PC-9 (cell line): ENCODE results near the gene CDK13. TPM values are rescaled to one million over a fixed set of nuclear protein-coding genes. Genes with fewer than 3 reads are reported as not detected.

Experiments
- BruUV-seq: library from RNA; stranded (reverse); fragments of 400-500 nt; replicated peaks from 2 replicates; lab custom pipeline; 2021; lab: Mats Ljungman, UMichigan
- CTCF ChIA-PET: fragments of 300-600 bp; sonication (Branson Sonifier 250); formaldehyde crosslinking; loops from one replicate; lab custom pipeline; 2022; ENCODE audit warnings: antibody characterized with exemption; lab: Charles Lee
- POLR2A ChIA-PET: fragments of 300-600 bp; sonication (Branson Sonifier 250); formaldehyde crosslinking; loops from one replicate; lab custom pipeline; 2022; ENCODE audit warnings: antibody characterized with exemption; ENCODE audit not compliant: unreplicated experiment; lab: Charles Lee
- DNase-seq, 2 experiments: peaks; one replicate each; pipeline versions ENCODE4 v3.0.0 to v3.0.0-alpha.2; 2015 to 2022; ENCODE audit warnings: mixed read lengths in 1 of 2
- H2AFZ ChIP-seq: fragments of 200-600 bp; sonication (generic); 2 replicates; pipeline ENCODE4 v1.8.1; 2017; ENCODE audit warnings: antibody characterized with exemption
- H3F3A ChIP-seq: fragments of 200-600 bp; sonication (generic); 2 replicates; pipeline ENCODE4 v1.8.1; 2017; ENCODE audit warnings: antibody characterized with exemption, mild to moderate bottlenecking, low read depth; ENCODE audit not compliant: insufficient read depth
- H3K27ac ChIP-seq: fragments of 200-600 bp; sonication (generic); 2 replicates; pipeline ENCODE4 v1.6.1; 2016; ENCODE audit warnings: mixed run types
- H3K27me3 ChIP-seq: fragments of 200-600 bp; sonication (generic); 2 replicates; pipeline ENCODE4 v1.6.1; 2016; ENCODE audit warnings: low read depth, mixed run types; ENCODE audit not compliant: insufficient read depth
- H3K36me3 ChIP-seq: fragments of 200-600 bp; sonication (generic); 2 replicates; pipeline ENCODE4 v1.6.1; 2016; ENCODE audit warnings: low read depth, mixed run types
- H3K4me1 ChIP-seq: fragments of 200-600 bp; sonication (generic); replicated peaks from 2 replicates; pipeline ENCODE4 v1.6.1; 2016; ENCODE audit warnings: mixed run types; ENCODE audit not compliant: insufficient read depth
- H3K4me2 ChIP-seq: fragments of 200-600 bp; sonication (generic); 2 replicates; pipeline ENCODE4 v1.6.1; 2017; ENCODE audit warnings: mixed run types
- H3K4me3 ChIP-seq: fragments of 200-600 bp; sonication (generic); 2 replicates; pipeline ENCODE4 v1.6.1; 2016; ENCODE audit warnings: mixed run types
- H3K79me2 ChIP-seq: fragments of 200-600 bp; sonication (generic); 2 replicates; pipeline ENCODE4 v1.6.1; 2017; ENCODE audit warnings: low read depth, mixed run types
- H3K9me2 ChIP-seq: fragments of 200-600 bp; sonication (generic); 2 replicates; pipeline ENCODE4 v1.8.1; 2017; ENCODE audit warnings: mild to moderate bottlenecking; ENCODE audit not compliant: insufficient read depth
- H3K9me3 ChIP-seq: fragments of 200-600 bp; sonication (generic); 2 replicates; pipeline ENCODE4 v1.8.1; 2016; ENCODE audit warnings: low read depth; ENCODE audit not compliant: insufficient read depth
- H4K20me1 ChIP-seq: fragments of 200-600 bp; sonication (generic); 2 replicates; pipeline ENCODE4 v1.8.1; 2017; ENCODE audit not compliant: insufficient read depth
- CTCF ChIP-seq: fragments of 200-600 bp; sonication (generic); conservative IDR thresholded peaks from 2 replicates; pipeline ENCODE4 v1.6.1; 2017; ENCODE audit warnings: mixed run types, antibody characterized with exemption, mild to moderate bottlenecking, moderate library complexity
- EZH2 ChIP-seq: fragments of 200-600 bp; sonication (generic); IDR thresholded peaks from 2 replicates; pipeline ENCODE4 v1.8.0; 2017; ENCODE audit warnings: antibody characterized with exemption, low read depth
- intact Hi-C: fragments of 100-400 bp; cut with micrococcal nuclease; formaldehyde crosslinking; loops from one replicate; pipeline ENCODE4 v1.10.0; 2022; ENCODE audit not compliant: unreplicated experiment
- total RNA-seq: library from RNA; stranded (reverse); gene quantifications from 2 replicates; pipeline ENCODE4 v1.2.3, GENCODE V29; 2021

Gene CDK13
- total RNA-seq, 1 experiment from 2014 or later: 80.9 TPM

- CTCF ChIA-PET: no interaction called here
- no TSS peak for BruUV-seq
Measured at GRCh38 chr7:40003597-40003996, 53.5 kb downstream of the CDK13 start.

GRCh38 chr7:40008223-40008815, 58.3 kb downstream of the CDK13 start:
- H3K27me3 ChIP-seq: no peaks in the 10 kb centered on the region
- DNase-seq: no peak
- H4K20me1 ChIP-seq: peaks cover 15% of the 10 kb centered on the region
- peaks cover 5% of the 10 kb centered on the region; the same call in 1 of the 2 replicates for H3F3A ChIP-seq
- H3K36me3 ChIP-seq: peaks cover 19% of the 10 kb centered on the region
- peaks cover 14% of the 10 kb centered on the region for H3K79me2 ChIP-seq
- intact Hi-C loops: no loop called here
- H3K9me2 ChIP-seq: no peaks in the 10 kb centered on the region
- POLR2A ChIA-PET: interaction anchor here (0.7 kb wide), 1 partner anchor 39 kb away, joined by 5 read pairs; no protein-coding TSS in a partner anchor
- no peak overlapping the region for H2AFZ ChIP-seq
- BruUV-seq: no TSS peak
- no peak overlapping the region for H3K4me3 ChIP-seq
- no peaks in the 10 kb centered on the region for H3K4me1 ChIP-seq
- CTCF ChIA-PET: no interaction called here
- TF ChIP-seq CTCF (no peak), EZH2 (no peak)
- H3K27ac ChIP-seq: 0 out of 2 replicates have a peak overlapping the region, but pooled peaks have one; percentile 2
- no peaks in the 10 kb centered on the region for H3K9me3 ChIP-seq
- H3K4me2 ChIP-seq: no peak overlapping the region

More at GRCh38 chr7:40003597-40003996, 53.5 kb downstream of the CDK13 start:
- H2AFZ ChIP-seq: no peak overlapping the region
- H3K9me2 ChIP-seq: no peaks in the 10 kb centered on the region
- H3K9me3 ChIP-seq: no peaks in the 10 kb centered on the region
- peaks cover 21% of the 10 kb centered on the region for H3F3A ChIP-seq
- H3K4me1 ChIP-seq: no peaks in the 10 kb centered on the region
- H3K79me2 ChIP-seq: peaks cover 18% of the 10 kb centered on the region
- no peak overlapping the region for H3K4me2 ChIP-seq
- H4K20me1 ChIP-seq: peaks cover 21% of the 10 kb centered on the region; the same call in 1 of the 2 replicates
- POLR2A ChIA-PET: no interaction called here
- no peak overlapping the region for H3K27ac ChIP-seq
- H3K36me3 ChIP-seq: peaks cover 9% of the 10 kb centered on the region; the same call in 1 of the 2 replicates
- DNase-seq: no peak
- no peak for TF ChIP-seq CTCF
- TF ChIP-seq EZH2: no peak
- no peak overlapping the region for H3K4me3 ChIP-seq
- intact Hi-C loops: no loop called here
- H3K27me3 ChIP-seq: no peaks in the 10 kb centered on the region

GRCh38 chr7:40009301-40009700, 59.2 kb downstream of the CDK13 start:
- TF ChIP-seq CTCF (no peak), EZH2 (no peak)
- intact Hi-C loops: no loop called here

More at GRCh38 chr7:40009301-40009700, 59.2 kb downstream of the CDK13 start:
- Histone ChIP-seq H3K4me3 (no peak overlapping the region), H3K36me3 (peaks cover 16% of the 10 kb centered on the region), H3K79me2 (peaks cover 14% of the 10 kb centered on the region), H3K27me3 (no peaks in the 10 kb centered on the region), H4K20me1 (peaks cover 11% of the 10 kb centered on the region), H3F3A (peaks cover 5% of the 10 kb centered on the region; the same call in 1 of the 2 replicates), H3K9me2 (no peaks in the 10 kb centered on the region), H3K27ac (no peak overlapping the region), H3K4me2 (no peak overlapping the region), H3K4me1 (no peaks in the 10 kb centered on the region), H2AFZ (no peak overlapping the region), H3K9me3 (no peaks in the 10 kb centered on the region)
- ChIA-PET CTCF (no interaction called here), POLR2A (no interaction called here)
- no TSS peak for BruUV-seq
- DNase-seq: no peak
